Keratinocyte (primary cell): ENCODE data around the gene RAB21. TPM values are rescaled to one million over a fixed set of nuclear protein-coding genes. Genes with fewer than 3 reads are reported as not detected.

Experiments used
- DNase-seq: peaks from one replicate; pipeline ENCODE4 v3.0.0-alpha.2; 2011; ENCODE audit warnings: low read depth, missing footprints, low spot score
- FAIRE-seq: peaks from 2 replicates; lab custom pipeline; 2011; peaks lifted over from hg19 to GRCh38; lab: Jason Lieb, UNC
- H2AFZ ChIP-seq: 2 replicates; pipeline ENCODE4 v1.6.0; 2012; ENCODE audit warnings: low read length, control low read depth, inconsistent platforms; ENCODE audit not compliant: control insufficient read depth
- H3K27ac ChIP-seq: 2 replicates; pipeline ENCODE4 v1.5.1; 2011; ENCODE audit warnings: low read length; ENCODE audit not compliant: control insufficient read depth, insufficient read depth
- H3K27me3 ChIP-seq: 3 replicates; pipeline ENCODE4 v1.6.0; 2011; ENCODE audit warnings: low read length; ENCODE audit not compliant: control insufficient read depth, insufficient read depth; ENCODE audit errors: extremely low read depth
- H3K36me3 ChIP-seq, 2 experiments: 2 replicates in 1 of 2; 3 replicates in 1 of 2; pipeline ENCODE4 v1.5.1; 2011; ENCODE audit warnings: low read length in 2 of 2, mild to moderate bottlenecking in 1 of 2; ENCODE audit not compliant: control insufficient read depth in 2 of 2, insufficient read depth in 2 of 2; ENCODE audit errors: extremely low read depth in 1 of 2
- H3K4me1 ChIP-seq: 3 replicates; pipeline ENCODE4 v1.5.1; 2011; ENCODE audit warnings: low read length; ENCODE audit not compliant: control insufficient read depth, insufficient read depth; ENCODE audit errors: extremely low read depth
- H3K4me2 ChIP-seq: 3 replicates; pipeline ENCODE4 v1.6.0; 2011; ENCODE audit warnings: low read depth, low read length; ENCODE audit not compliant: control insufficient read depth, insufficient read depth; ENCODE audit errors: extremely low read depth
- H3K4me3 ChIP-seq, 3 experiments: fragments of 200-600 bp in 1 of 3; sonication (generic) in 1 of 3; 2 replicates in 2 of 3; 3 replicates in 1 of 3; pipeline ENCODE4 v1.5.1; 2011 to 2016; ENCODE audit warnings: low read length in 3 of 3, mild to moderate bottlenecking in 3 of 3, control low read depth in 2 of 3, inconsistent platforms in 1 of 3, low read depth in 1 of 3, mixed read lengths in 1 of 3, mixed run types in 1 of 3, moderate library complexity in 1 of 3; ENCODE audit not compliant: control insufficient read depth in 2 of 3, insufficient read depth in 2 of 3; ENCODE audit errors: extremely low read depth in 1 of 3
- H3K79me2 ChIP-seq: 2 replicates; pipeline ENCODE4 v1.6.0; 2012; ENCODE audit warnings: low read length; ENCODE audit not compliant: control insufficient read depth, insufficient read depth
- H3K9ac ChIP-seq: 3 replicates; pipeline ENCODE4 v1.6.0; 2011; ENCODE audit warnings: low read length; ENCODE audit not compliant: control insufficient read depth, insufficient read depth; ENCODE audit errors: extremely low read depth
- H3K9me1 ChIP-seq: 3 replicates; pipeline ENCODE4 v1.6.0; 2011; ENCODE audit warnings: low read length; ENCODE audit not compliant: control insufficient read depth, insufficient read depth; ENCODE audit errors: extremely low read depth
- H3K9me3 ChIP-seq: 2 replicates; pipeline ENCODE4 v1.5.1; 2012; ENCODE audit warnings: low read depth, low read length; ENCODE audit not compliant: control insufficient read depth
- H4K20me1 ChIP-seq: 3 replicates; pipeline ENCODE4 v1.6.0; 2011; ENCODE audit warnings: low read length; ENCODE audit not compliant: control insufficient read depth, insufficient read depth; ENCODE audit errors: extremely low read depth
- CTCF ChIP-seq, 3 experiments: IDR thresholded peaks in 1 of 3; conservative IDR thresholded peaks in 1 of 3; optimal IDR thresholded peaks in 1 of 3; 2 replicates in 2 of 3; 3 replicates in 1 of 3; pipeline versions ENCODE3 to v1.5.1; 2011; ENCODE audit warnings: low read length in 3 of 3, mild to moderate bottlenecking in 3 of 3, moderate library complexity in 2 of 3, control low read depth in 1 of 3, inconsistent platforms in 1 of 3; ENCODE audit not compliant: insufficient read depth in 2 of 3; ENCODE audit errors: extremely low read depth in 1 of 3
- EZH2 ChIP-seq: IDR thresholded peaks from one replicate; pipeline ENCODE4 v1.6.1; 2012; ENCODE audit warnings: inconsistent platforms, mild to moderate bottlenecking, low read length, moderate library complexity
- dilution Hi-C: fragments of 300-500 bp; cut with MboI; formaldehyde crosslinking; loops from one replicate; pipeline ENCODE4 v1.7.0; 2020; ENCODE audit warnings: low sequenced_read_pairs; ENCODE audit not compliant: extremely low pct_ligation_motif_present
- polyA plus RNA-seq, 5 experiments: library from polyadenylated mRNA; depleted of rRNA in 3 of 5; stranded (reverse) in 3 of 5; stranded (forward) in 1 of 5; unstranded in 1 of 5; fragments of >200 nt; gene quantifications; 1 replicate in 1 of 5; 2 replicates in 3 of 5; 3 replicates in 1 of 5; pipeline versions ENCODE4 v1.2.1 to v1.2.3, GENCODE V29; 2011 to 2012; ENCODE audit warnings: missing spikeins in 2 of 5, low read depth in 1 of 5, low replicate concordance in 1 of 5

The RAB21 gene
- polyA plus RNA-seq, 1 donor (not counting 4 experiments of a cell fraction or from before 2014, with no cell fraction given): 21.9 TPM

GRCh38 chr12:71708658-71709057 lies 46.0 kb upstream of the RAB21 start:
- no peaks in the 10 kb centered on the region for H3K36me3 ChIP-seq
- H3K9ac ChIP-seq: no peak overlapping the region
- H3K27ac ChIP-seq: peak overlapping the region; percentile 36
- H3K9me1 ChIP-seq: no peaks in the 10 kb centered on the region
- H3K9me3 ChIP-seq: no peaks in the 10 kb centered on the region
- no peaks in the 10 kb centered on the region for H4K20me1 ChIP-seq
- dilution Hi-C loops: no loop called here
- no peaks in the 10 kb centered on the region for H3K79me2 ChIP-seq
- DNase-seq: no peak
- no peaks in the 10 kb centered on the region for H3K27me3 ChIP-seq
- FAIRE-seq: no peak
- H3K4me2 ChIP-seq: no peak overlapping the region
- H3K4me3 ChIP-seq: no peak overlapping the region
- H3K4me1 ChIP-seq: peaks cover 36% of the 10 kb centered on the region
- H2AFZ ChIP-seq: no peak overlapping the region
- no peak for TF ChIP-seq EZH2
- TF ChIP-seq CTCF (optimal IDR thresholded peaks at IDR 0.05 in 1 of 3, IDR thresholded peaks at IDR 0.05 in 1 of 3, conservative IDR thresholded peaks at IDR 0.05 in 1 of 3; ENCODE audit: extremely low read depth in 1 of 3, insufficient read depth in 2 of 3, low read length in 3 of 3): no peak

- peak; percentile 99 for FAIRE-seq
- Histone ChIP-seq H2AFZ (peak overlapping the region; percentile 78), H3K4me3 (no peak overlapping the region), H3K4me1 (peaks cover 29% of the 10 kb centered on the region), H3K9me3 (no peaks in the 10 kb centered on the region), H3K36me3 (no peaks in the 10 kb centered on the region), H3K27me3 (no peaks in the 10 kb centered on the region), H3K9ac (no peak overlapping the region), H3K79me2 (no peaks in the 10 kb centered on the region), H3K27ac (peak overlapping the region; percentile 82), H4K20me1 (no peaks in the 10 kb centered on the region), H3K9me1 (no peaks in the 10 kb centered on the region), H3K4me2 (peak overlapping the region; percentile 67)
- DNase-seq: peak; percentile 75
- TF ChIP-seq CTCF (optimal IDR thresholded peaks at IDR 0.05 in 1 of 3, IDR thresholded peaks at IDR 0.05 in 1 of 3, conservative IDR thresholded peaks at IDR 0.05 in 1 of 3; ENCODE audit: extremely low read depth in 1 of 3, insufficient read depth in 2 of 3, low read length in 3 of 3) (no peak), EZH2 (no peak)
- dilution Hi-C loops: no loop called here
These were observed 44.2 kb upstream of the RAB21 start for GRCh38 chr12:71710276-71711125.
